HG03354 (cell line): ENCODE data around the gene FABP3.

Experiments used
- ATAC-seq: cut with Tn5 transposase; IDR thresholded peaks from one replicate; pipeline ENCODE4 v1.9.1; 2021; ENCODE audit warnings: mild to moderate bottlenecking; ENCODE audit not compliant: unreplicated experiment, poor library complexity, severe bottlenecking

The FABP3 gene

DNA sequence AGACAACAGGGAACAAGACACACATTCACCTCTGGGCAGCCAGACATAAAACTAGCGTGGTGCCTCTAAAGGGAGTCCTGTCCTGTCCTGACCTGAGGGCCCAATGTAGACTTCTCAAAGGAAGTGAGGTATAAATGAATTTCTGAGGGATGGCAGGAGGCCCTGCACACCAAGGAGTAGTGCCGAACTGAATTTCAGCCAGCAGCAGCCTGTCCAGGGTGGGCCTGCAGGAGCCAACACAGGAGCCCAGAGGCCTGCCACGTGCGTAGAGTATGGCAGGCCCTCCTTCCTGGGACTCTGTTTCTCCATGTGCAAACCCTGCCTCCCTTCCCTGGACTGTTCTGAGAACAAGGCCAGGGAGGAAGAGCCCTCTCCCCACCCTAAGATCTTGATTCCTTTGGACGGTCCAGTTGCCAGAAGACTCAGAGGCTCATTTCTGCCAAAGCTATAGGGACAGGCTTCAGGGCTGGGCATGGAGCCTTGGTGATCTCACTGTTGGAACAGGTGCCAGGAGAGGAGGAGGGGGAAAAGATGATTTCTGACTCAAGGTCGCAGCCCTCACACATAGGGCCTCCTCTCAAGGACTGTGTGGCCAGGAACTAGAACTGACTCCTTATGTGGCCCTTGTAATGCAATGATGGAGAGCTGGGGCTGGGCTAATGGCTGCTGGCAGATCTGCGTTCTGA is 1.8 kb upstream of the FABP3 start:
- no peak for ATAC-seq

DNA sequence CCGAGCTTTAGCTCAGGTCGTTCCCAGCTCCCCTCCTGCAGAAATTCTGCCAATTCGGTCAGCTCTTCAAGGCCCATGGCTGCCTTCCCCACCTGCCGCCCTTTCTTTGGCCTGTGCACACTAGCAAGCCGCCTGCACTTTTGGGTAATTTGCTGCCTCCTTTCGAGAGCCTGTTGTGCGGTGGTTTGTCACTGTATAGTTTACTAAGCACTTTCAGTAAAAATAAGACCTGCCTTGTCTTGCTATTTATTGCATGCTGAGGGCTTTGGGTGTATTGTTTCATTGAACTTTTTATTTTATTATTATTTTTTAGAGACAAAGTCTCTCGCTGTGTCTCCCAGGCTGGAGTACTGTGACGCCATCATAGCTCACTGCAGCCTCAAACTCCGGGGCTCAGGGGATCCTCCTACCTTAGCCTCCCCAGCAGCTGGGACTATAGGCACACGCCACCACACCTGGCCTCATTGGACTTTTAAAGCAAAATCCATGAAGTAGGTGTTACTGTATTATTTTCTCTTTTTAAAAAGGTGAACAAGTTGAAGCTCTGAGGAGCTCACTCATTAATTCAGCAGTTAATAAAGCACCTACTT is 1.1 kb upstream of the FABP3 start:
- no peak for ATAC-seq

DNA sequence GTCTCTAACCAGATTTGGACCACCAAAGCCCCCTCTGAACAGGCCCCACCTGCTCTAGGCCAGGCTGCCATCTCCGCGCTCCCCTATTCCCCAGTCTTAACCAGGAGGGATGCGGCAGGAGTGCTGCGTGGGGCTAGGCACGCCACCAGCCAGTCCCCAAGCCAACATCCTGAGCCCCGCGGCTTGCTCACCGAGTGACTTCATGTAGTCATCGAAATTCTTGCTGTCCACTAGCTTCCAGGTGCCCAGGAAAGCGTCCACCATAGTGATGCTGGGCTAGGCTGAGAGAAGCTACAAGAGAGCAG is 173 bp downstream of the FABP3 start:
- ATAC-seq = no peak

DNA sequence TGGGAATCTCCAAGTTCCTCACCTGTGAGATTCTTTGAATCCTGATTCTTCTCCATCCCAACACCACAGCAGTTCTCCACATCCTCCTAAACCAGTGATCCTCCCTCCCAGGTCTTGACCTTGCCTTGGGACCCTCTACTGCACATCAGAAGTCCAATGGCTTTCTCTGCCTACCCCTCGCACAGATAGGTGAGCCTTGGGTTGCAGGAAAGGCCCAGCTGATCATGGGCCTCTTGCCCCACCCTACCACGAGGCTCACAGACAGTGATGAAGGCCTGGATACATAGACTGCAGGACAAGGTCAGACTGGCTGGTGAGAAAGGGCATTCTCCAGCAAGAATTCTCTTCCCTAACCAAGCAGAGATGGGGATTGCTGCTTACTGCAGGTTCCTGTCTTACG is 825 bp downstream of the FABP3 start:
- no peak for ATAC-seq

DNA sequence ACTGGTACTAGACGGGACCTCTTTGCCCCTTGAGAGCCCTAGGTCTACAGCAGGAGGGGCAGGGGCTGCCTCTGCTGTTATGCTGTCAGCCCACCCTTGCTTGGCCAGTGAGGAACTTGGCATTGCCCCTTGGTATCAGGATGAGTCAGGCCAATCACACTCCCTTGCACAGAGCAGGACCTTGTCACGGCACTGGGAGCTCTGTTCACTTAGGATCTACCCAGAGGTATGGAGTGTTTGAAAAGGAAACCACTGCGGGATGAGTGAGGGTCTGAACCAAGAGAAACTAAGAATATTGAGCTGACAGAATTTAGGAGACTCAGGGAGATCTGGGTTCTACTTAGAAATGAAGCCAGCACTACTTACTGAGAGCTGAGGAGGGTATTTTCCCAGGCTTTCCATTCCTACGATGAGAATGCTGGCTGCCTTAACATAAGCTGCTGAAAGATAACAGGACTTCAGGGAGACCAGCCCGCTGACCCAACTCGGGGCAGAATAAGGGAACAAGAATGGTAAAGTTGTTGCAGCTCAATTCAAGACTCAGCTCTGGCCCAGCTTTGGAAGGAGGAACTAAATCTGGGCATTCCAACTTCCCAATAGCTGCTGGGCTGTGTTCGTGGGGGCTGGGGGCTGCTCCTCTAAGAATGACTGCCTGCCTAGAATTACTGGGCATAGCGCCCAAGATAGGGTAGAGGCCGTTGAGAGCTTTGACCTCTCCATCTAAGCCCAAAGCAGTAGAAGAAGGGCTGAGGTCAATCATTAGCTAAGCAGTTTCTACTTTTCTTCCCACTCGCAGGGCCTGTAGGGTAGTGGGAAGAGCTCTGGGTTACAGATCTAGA is 1.5 kb downstream of the FABP3 start:
- no peak for ATAC-seq

DNA sequence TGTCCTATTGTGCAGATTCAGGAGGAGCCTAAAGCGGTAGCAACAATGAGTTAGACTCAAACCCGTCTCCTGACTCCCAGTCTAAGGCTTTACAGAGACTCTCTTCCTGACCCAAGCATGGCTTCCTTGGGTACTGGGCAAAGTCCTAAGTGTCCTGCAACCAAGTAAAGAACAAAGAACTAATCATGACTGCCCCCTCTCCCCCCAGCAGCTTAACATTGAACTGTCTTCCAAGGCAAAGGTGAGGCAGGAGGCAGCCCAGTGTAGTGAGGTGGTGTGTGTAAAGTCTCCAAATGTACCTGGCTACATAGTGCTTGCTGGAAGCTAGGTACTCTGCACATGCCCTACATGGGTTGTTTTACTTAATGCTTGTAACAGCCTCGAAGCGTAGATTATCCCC is 2.3 kb downstream of the FABP3 start:
- ATAC-seq = no peak

DNA sequence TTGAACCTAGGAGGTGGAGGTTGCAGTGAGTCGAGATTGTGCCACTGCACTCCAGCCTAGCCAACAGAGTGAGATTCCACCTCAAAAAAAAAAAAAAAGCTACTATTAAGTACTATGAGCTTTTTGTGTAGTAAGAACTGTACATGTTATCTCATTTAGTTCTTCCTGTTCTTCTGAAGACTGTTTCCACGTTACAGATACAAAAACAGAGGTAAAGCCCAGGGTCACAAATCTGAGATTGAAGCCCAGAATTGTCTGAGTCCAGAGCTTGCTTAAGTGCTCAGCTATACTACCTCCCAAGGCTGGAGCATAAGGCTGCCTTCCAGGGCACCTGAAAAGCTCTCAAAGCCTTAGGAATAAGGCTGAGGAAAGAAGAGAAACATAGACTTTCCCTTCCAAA is 2.9 kb downstream of the FABP3 start:
- ATAC-seq = no peak

DNA sequence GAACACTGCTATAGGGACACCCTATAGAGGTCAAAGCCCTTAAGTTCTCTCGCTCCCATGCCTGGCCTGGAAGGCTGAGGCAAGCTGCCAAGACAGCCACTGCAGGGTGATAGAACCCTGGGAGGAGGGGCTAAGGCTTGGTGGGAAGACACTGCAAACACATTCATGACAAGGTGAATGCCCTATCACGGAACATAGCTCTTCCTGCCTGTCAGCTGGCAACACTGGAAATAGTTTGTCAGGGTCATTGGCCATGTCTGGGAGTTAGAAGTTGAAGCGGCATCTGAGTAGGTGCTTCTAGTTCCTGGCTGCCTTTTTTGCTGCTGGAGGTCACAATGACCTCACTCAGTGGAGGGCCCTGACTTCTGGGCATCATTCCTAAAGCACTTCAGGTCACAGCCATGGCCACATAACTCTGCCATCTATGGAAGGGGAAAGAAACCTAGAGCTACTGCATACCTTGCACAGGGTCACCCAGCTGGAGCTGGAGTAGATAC is 4.2 kb downstream of the FABP3 start:
- no peak for ATAC-seq

DNA sequence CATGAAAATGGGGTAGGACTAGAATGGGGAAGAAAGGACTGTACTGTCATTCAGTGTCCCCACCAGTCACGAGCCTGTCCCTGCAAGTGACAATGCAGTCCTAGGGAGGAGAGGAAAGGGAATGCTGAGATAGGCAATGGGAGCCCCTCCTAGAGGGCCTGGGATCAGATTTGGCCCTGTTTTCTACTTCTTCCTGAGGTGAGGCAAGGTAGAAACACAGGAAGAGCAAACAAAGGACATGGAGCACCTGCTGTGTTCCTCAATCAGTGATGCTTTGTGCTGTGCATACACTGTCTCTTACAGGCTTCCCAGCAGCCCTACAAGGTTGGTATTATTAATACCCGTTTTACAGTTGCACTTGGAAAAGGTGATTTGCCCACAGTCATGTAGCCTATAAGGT is 6.1 kb downstream of the FABP3 start:
- no peak for ATAC-seq

DNA sequence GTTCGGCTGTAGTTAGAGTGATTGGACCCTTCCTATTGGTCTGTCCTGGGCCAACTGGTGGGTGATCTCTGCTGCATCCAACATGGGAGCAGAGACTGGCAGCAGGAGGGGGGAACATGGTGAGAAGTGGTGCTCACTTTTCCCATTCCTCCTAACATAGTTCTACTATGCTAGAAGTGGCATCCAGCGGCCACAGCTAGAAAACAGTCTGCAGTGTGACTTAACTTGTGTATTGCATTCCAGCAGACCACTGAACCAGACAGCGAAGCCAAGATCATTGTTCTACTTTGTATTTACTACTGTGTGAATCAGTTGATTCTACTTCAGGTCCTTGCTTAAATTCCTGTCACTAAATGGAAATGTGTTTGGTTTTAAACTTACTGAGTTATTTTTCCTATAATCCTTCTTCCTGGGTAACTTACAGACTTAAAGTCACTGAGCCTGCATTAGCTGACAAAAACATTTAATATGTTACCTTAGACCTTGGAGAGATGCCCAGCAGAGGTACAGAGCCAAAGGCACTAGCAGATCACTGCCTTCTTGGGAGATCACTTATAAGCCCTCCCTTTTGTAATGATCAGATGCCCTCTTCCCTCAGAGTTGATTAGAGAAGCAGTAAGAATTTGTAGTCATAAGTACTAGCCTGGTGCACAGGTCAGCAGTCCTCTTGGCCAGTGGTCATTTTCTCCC is 8.2 kb downstream of the FABP3 start:
- no peak for ATAC-seq

DNA sequence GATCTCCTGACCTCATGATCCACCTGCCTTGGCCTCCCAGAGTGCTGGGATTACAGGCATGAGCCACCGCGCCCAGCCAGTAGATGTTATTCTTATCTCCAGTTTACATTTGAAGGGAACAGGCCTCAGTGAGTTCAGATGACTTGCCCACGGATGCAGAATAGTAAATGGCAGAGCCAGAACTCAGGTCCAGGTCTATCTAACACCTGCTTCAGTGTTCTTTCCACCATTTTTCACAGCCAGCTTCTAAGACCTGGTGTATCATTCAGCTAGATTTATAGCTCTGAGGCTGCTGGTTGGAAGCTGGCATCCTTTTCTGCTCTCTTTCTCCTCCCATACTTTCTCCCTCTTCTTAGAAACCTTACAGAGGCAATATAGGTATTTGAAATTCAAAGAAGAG is 10.8 kb downstream of the FABP3 start:
- no peak for ATAC-seq

DNA sequence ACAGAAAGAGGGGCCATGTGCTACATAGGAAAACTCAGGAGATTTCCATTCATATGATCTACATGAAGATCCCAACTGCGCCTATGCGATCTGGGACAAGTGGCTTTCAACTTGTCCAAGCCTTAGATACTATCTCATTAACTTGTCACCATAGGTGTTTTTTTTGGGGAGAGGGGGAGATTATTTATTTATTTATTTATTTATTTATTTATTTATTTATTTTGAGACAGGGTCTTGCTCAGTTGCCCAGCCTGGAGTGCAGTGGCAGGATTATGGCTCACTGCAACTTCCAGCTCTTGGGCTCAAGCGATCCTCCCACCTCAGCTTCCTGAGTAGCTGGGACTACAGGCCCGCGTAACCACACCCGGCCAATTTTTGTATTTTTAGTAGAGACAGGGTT is 11.3 kb downstream of the FABP3 start:
- ATAC-seq = no peak

DNA sequence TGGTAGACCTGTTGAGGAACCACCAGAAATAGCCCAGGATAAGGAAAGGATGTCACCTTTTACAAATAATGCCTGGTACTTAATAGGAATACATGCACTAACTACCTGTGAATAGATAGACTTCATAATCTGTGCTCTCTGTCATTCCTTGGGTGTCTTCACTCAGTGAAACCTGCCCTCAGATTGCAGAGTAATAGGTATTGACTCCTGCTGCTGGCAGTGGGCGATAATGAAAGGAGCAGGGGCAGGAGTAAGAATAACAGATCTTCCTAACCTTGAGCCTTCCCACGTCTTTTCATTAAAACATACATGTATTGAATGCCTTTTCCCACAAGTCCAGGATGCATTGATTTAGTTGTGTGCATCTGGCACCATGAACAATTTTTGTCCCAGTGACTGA is 16.4 kb downstream of the FABP3 start:
- ATAC-seq = no peak

DNA sequence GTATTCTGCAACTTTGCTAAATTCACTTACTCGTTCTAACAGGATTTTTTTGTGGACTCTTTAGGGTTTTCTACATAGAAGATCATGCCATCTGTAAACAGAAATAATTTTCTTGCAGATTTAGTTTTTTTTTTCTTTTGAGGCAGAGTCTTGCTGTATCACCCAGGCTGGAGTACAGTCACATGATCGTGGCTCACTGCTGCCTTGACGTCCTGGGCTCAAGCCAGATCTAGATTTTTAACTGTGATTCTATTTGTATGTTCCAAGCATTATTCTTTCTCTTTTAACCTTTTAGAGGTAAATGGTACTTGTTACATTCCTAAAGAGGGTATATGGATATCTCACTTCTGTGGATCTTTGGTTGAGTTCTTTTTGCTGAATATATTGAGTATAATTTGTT is 18.6 kb downstream of the FABP3 start:
- no peak for ATAC-seq

DNA sequence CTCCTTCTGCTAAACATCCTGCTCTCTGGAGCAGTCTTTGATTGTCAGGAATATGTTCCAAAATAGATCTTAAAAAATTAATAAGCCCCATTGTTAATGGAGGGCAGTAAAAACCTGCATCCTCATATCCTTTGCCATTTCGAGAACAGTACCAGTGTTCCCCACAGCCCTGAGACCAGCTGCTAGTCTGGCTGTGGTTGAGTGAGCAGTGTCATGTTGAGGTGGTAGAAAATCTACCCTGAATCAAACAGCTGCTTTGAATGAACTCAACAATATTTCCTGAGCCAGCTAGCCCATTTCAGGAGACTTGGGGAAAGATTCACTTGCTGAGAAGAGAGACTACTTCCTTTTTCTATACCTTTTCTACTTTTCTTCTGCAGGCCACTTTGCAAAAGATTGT is 24.4 kb downstream of the FABP3 start:
- ATAC-seq = no peak

DNA sequence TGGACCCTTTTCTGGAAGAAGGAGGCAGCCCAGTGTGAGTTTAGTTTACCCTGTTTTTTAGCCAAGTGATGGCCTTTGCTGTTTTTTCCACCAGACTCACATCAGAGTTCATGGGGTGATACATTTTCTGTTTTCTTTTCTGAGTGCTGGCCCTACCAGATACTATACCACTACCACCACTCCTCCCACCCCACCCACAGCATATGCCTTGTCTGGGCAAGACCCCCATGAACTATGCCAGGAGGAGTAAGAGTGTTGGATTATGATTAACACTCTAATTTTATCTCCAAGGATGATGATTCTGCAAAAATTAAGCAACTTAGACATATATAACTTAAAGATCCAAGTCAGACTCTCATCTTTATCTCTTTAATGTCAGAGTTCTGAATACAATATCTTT is 26.1 kb downstream of the FABP3 start:
- no peak for ATAC-seq

DNA sequence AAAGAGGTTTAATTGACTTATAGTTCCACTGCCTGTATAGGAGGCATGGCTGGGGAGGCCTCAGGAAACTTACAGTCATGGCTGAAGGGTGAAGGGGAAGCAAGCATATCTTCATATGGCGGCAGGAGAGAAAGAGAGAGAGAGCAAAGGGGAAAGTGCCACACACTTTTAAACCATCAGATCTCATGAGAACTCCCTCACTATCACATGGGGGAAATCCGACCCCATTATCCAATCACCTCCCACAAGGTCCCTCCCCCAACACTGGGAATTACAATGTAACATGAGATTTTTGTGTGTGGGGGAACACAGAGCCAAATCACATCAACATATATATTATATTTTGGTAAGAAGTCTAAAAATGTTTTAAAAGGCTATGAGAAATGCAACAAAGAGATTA is 27.2 kb downstream of the FABP3 start:
- ATAC-seq = no peak

DNA sequence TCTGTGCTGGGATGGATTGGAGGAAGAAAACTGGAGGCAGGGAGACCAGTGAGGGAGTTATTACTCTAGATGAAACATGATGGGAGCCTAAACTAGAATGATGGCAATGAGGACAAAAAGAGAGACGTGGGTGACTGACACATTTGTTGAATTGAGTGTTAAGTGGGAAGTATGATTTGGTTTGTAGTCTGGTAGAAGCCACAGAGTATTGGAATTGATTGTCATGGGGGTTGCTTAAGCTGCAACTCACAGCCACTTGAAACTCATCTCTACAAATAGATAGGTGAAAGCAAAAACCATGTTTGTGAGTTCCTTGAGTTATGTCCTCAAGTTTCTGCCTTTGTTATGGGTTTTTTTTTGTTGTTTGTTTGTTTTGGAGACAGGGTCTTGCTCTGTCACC is 28.4 kb downstream of the FABP3 start:
- ATAC-seq = no peak

DNA sequence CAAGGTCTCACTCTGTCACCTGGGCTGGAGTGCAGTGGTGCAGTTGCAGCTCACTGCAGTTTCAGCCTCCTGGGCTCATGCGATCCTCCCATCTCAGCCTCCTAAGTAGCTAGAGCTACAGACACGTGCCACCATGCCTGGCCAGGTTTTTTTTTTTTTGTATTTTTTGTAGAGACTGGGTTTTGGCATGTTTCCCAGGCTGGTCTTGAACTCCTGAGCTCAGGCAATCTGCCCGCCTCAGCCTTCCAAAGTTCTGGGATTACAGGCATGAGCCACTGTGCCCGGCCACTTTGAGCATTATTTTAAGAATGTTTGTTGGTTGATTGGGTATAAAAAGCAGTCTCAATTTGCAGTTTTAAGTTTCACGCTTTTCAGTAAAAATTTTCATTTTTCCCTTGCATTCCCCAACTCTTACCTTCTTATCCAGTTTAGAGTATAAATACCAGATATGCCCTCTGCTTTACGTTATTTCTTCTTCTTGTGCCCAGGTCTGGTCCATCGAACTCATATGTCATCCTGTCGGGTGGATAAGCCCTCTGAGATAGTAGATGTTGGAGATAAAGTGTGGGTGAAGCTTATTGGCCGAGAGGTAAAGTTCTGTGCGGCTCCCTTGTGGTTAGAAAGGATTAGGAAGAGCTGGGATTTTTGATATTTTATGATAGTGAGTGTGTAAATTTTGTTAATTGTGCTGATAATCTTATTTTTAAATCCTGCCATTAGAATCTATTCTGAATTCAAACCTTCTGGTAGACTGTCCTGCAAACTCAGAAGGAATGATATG is 36.0 kb downstream of the FABP3 start:
- no peak for ATAC-seq

DNA sequence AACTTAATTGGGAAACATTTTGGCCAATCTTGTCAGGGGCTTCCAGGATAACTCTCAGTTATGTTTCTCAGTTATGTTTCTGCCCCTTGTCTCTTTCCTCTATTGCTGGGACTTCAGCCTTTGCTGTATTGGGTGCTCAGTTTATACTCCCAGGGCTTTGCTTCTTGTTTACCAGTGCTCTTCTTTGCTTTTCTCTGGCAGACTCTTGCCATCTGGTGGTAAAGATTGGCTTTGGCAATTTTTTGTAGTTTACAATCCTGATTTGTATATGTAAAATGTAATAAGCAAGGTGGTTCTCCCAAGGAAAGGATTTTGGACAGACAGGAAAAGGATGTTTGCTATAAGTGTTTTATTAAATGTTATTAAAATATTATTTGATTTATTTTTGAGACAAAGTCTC is 37.9 kb downstream of the FABP3 start:
- no peak for ATAC-seq
